Upper lobe of left lung (tissue), 6 donors: Measurements from ENCODE around the gene CIITA. TPM values are rescaled to one million over a fixed set of nuclear protein-coding genes. Genes with fewer than 3 reads are reported as not detected.
A peak's percentile ranks its signal among the peaks of the same experiment; 100 is the strongest.
"Not testable (repeated sequence)": the region's sequence is repeated elsewhere in the genome, so short reads cannot be mapped to it uniquely, and the experiment has no call there.

Experiments
- ATAC-seq, 2 donors: fragments of 200-7000 bp; cut with Tn5 transposase; one replicate each; pipeline ENCODE4 v1.9.1; 2022; ENCODE audit warnings: mild to moderate bottlenecking in 2 of 2, moderate library complexity in 2 of 2; ENCODE audit not compliant: low FRiP score in 2 of 2
- DNase-seq, 2 donors: peaks; one replicate each; pipeline ENCODE4 v3.0.0-alpha.2; 2019 to 2020
- H3K27ac ChIP-seq, 4 donors: fragments of 200-600 bp; sonication (generic); one replicate each; pipeline ENCODE4 v1.5.1; 2016 to 2019
- H3K27me3 ChIP-seq, 4 donors: fragments of 200-600 bp; sonication (generic); one replicate each; pipeline ENCODE4 v1.5.1; 2017 to 2019
- H3K36me3 ChIP-seq, 4 donors: fragments of 200-600 bp; sonication (generic); one replicate each; pipeline ENCODE4 v1.5.1; 2016 to 2019
- H3K4me1 ChIP-seq, 4 donors: fragments of 200-600 bp; sonication (generic); one replicate each; pipeline ENCODE4 v1.5.1; 2018 to 2019
- H3K4me3 ChIP-seq, 4 donors: fragments of 200-600 bp; sonication (generic); one replicate each; pipeline ENCODE4 v1.5.1; 2017 to 2019; ENCODE audit warnings: mild to moderate bottlenecking in 2 of 4, moderate library complexity in 1 of 4
- H3K9me3 ChIP-seq, 4 donors: fragments of 200-600 bp; sonication (generic); one replicate each; pipeline ENCODE4 v1.5.1; 2018 to 2019
- EP300 ChIP-seq, 4 donors: sonication (generic); formaldehyde crosslinking; IDR thresholded peaks; one replicate each; pipeline ENCODE4 v1.5.1; 2017; ENCODE audit warnings: antibody characterized with exemption in 4 of 4, control low read depth in 2 of 4
- POLR2A ChIP-seq, 4 donors: fragments of 450-650 bp; IDR thresholded peaks; one replicate each; pipeline ENCODE4 v1.5.1; 2016 to 2017; ENCODE audit warnings: antibody characterized with exemption in 4 of 4, mild to moderate bottlenecking in 2 of 4
- POLR2AphosphoS5 ChIP-seq, 2 donors: sonication (generic); formaldehyde crosslinking; IDR thresholded peaks; one replicate each; pipeline ENCODE4 v1.5.1; 2017; ENCODE audit warnings: antibody characterized with exemption in 2 of 2
- WGBS, 2 donors: methylation state at CpG; one replicate each; pipeline ENCODE4 v1.1.5; 2017 to 2018; 5-methylcytosine and 5-hydroxymethylcytosine counted together
- total RNA-seq, 6 donors: library from RNA; depleted of rRNA in 4 of 6; stranded (reverse); fragments of >200 nt in 4 of 6; gene quantifications; one replicate each; pipeline versions ENCODE4 v1.1.0 to v1.2.1, GENCODE V29; 2016 to 2021
- TF ChIP-seq, protein P1 (sequence below), 6 experiments: fragments of 450-650 bp in 4 of 6; fragments of 200-600 bp in 2 of 6; sonication (generic) in 2 of 6; IDR thresholded peaks; one replicate each; pipeline ENCODE4 v1.5.1; 2016 to 2019; ENCODE audit warnings: antibody characterized with exemption in 6 of 6
- donor health status: DM: no; HTN: no; CAD: no; lungs with moderate emphysema.
- donor health status: DM: no; HTN: yes; CAD: no; lungs with severe emphysema.

Gene CIITA
- total RNA-seq, 6 donors from 2014 or later: 27.2 to 145 (median 83.2) TPM

DNA sequence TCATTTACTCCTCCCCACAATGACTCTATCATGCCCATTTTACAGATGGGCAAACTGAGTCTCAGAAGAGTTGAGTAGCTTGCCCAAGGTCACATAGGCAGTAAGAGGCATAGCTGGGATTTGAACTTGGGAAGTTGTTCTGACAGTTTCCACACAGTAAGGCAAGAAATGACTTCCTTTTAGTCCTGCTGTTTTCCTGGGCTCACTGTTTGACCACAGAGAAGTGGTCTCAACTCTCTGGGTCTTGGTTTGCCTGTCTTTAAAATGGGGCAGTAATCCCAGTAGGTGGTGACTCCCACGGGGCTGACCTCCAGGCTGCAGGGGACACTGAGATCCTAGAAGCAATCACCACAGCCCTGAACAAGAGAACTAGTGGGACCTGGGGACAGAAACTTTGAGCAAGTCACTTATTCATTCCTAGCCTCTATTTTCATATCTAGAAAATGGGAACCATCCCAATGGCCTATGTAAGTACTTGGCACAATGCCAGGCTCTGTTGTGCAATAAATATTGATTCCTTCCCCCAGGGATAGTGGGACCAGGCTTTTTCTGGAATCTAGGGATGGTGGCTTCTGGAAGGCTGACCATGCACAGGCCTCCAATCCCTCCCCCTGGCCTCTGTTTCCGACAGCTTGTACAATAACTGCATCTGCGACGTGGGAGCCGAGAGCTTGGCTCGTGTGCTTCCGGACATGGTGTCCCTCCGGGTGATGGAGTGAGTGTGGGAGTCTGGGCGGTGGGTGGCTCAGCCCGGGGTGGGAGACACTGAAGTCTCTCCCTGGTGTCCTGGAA lies 44.7 kb downstream of the CIITA start:
- TF ChIP-seq EP300 (IDR thresholded peaks at IDR 0.05): peak in 1 of 4 donors; percentile 19
- peak; percentile 12 to 46 for TF ChIP-seq POLR2AphosphoS5 (IDR thresholded peaks at IDR 0.05)
- TF ChIP-seq, protein P1, sequence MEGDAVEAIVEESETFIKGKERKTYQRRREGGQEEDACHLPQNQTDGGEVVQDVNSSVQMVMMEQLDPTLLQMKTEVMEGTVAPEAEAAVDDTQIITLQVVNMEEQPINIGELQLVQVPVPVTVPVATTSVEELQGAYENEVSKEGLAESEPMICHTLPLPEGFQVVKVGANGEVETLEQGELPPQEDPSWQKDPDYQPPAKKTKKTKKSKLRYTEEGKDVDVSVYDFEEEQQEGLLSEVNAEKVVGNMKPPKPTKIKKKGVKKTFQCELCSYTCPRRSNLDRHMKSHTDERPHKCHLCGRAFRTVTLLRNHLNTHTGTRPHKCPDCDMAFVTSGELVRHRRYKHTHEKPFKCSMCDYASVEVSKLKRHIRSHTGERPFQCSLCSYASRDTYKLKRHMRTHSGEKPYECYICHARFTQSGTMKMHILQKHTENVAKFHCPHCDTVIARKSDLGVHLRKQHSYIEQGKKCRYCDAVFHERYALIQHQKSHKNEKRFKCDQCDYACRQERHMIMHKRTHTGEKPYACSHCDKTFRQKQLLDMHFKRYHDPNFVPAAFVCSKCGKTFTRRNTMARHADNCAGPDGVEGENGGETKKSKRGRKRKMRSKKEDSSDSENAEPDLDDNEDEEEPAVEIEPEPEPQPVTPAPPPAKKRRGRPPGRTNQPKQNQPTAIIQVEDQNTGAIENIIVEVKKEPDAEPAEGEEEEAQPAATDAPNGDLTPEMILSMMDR (IDR thresholded peaks at IDR 0.05): no peak
- ATAC-seq (peak in 1 of 2 donors; percentile 1), DNase-seq (no peak)
- peaks cover 0 to 65% (median 40%) of the 10 kb centered on the region in 4 donors for H3K36me3 ChIP-seq
- WGBS, 2 donors: 66 to 96% methylated on average over 4 to 10 of the region's 10 CpGs
- no peaks in the 10 kb centered on the region for H3K9me3 ChIP-seq
- no peaks in the 10 kb centered on the region for H3K27me3 ChIP-seq
- peak overlapping the region; percentile 41 to 71 (median 56) for H3K27ac ChIP-seq
- no peak overlapping the region for H3K4me3 ChIP-seq
- peaks cover 23 to 32% (median 29%) of the 10 kb centered on the region in 4 donors for H3K4me1 ChIP-seq

DNA sequence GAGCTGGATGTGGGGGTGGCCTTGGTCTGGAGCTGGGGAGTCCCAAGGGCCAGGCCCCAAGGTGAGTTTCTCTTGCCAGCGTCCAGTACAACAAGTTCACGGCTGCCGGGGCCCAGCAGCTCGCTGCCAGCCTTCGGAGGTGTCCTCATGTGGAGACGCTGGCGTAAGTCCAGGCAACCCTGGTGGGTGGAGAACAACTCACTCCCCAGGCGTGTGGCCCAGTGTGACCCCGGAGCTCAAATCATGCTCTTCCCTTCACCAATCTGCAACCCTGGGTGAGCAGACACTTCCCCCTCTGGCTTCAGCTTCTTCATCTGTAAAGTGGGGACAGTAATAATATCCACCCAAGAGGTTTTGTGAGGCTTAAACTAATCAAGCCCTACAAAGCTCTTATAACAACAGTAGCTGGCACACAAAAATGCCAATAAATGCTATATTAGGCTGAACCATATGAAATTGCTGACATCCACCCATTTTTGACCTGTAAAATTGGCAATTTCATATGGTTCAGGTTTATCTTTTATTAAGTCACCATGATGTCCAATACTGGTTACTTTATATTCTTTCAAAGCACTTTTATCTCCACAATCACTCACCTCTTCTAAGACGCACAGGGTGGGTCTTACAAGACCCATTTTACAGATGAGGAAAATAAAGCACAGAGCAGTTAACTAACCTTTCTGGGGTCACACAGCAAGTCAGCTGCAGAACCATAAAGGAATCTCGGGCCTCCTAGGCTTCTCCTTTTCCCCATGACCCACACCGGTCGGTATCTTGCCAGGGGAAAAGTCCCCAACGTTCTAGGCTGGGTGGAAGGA lies 45.5 kb downstream of the CIITA start:
- no peak overlapping the region for H3K4me3 ChIP-seq
- TF ChIP-seq, protein P1 (IDR thresholded peaks at IDR 0.05): no peak
- peaks cover 23 to 32% (median 29%) of the 10 kb centered on the region in 4 donors for H3K4me1 ChIP-seq

GRCh38 chr16:10923146-10923649 lies 46.2 kb downstream of the CIITA start:
- Histone ChIP-seq H3K4me1 (peaks cover 23 to 37% (median 25%) of the 10 kb centered on the region in 4 donors), H3K9me3 (no peaks in the 10 kb centered on the region), H3K36me3 (peaks cover 0 to 77% (median 44%) of the 10 kb centered on the region in 4 donors), H3K4me3 (no peak overlapping the region), H3K27me3 (no peaks in the 10 kb centered on the region), H3K27ac (peak overlapping the region in 2 of 4 donors; percentile 25 to 30)
- TF ChIP-seq EP300 (IDR thresholded peaks at IDR 0.05) (no peak), POLR2AphosphoS5 (IDR thresholded peaks at IDR 0.05) (no peak), POLR2A (IDR thresholded peaks at IDR 0.05) (no peak)
- TF ChIP-seq, protein P1 (IDR thresholded peaks at IDR 0.05): no peak
- DNase-seq (no peak), ATAC-seq (no peak)
- 87 to 88% methylated on average over 10 of the region's 10 CpGs for WGBS, 2 donors

More for the DNA sequence above, 45.5 kb downstream of the CIITA start:
- ATAC-seq (peak; percentile 3 to 38), DNase-seq (peak; percentile 75 to 83)
- Histone ChIP-seq H3K36me3 (peaks cover 0 to 71% (median 40%) of the 10 kb centered on the region in 4 donors), H3K27ac (peak overlapping the region; percentile 41 to 71 (median 56)), H3K27me3 (no peaks in the 10 kb centered on the region), H3K9me3 (no peaks in the 10 kb centered on the region)
- WGBS, 2 donors: 52 to 89% methylated on average over 5 to 13 of the region's 14 CpGs

GRCh38 chr16:10923650-10924214 lies 46.7 kb downstream of the CIITA start:
- TF ChIP-seq EP300 (IDR thresholded peaks at IDR 0.05) (no peak), POLR2AphosphoS5 (IDR thresholded peaks at IDR 0.05) (no peak), POLR2A (IDR thresholded peaks at IDR 0.05) (no peak)
- TF ChIP-seq, protein P1 (IDR thresholded peaks at IDR 0.05): no peak
- Histone ChIP-seq H3K36me3 (peaks cover 0 to 82% (median 46%) of the 10 kb centered on the region in 4 donors), H3K9me3 (no peaks in the 10 kb centered on the region), H3K4me3 (no peak overlapping the region), H3K27me3 (no peaks in the 10 kb centered on the region), H3K27ac (peak overlapping the region in 3 of 4 donors; percentile 19 to 30 (median 25)), H3K4me1 (peaks cover 18 to 32% (median 20%) of the 10 kb centered on the region in 4 donors)
- ATAC-seq: no peak
- DNase-seq: peak in 1 of 2 donors; percentile 77
- 78 to 85% methylated on average over 7 to 11 of the region's 14 CpGs for WGBS, 2 donors

- H3K9me3 ChIP-seq, DNase-seq, H3K27ac ChIP-seq, H3K4me3 ChIP-seq, ATAC-seq, H3K27me3 ChIP-seq: not testable (repeated sequence)
- Histone ChIP-seq H3K4me1 (peaks cover 27 to 42% (median 33%) of the 10 kb centered on the region in 4 donors), H3K36me3 (peaks cover 0 to 83% (median 46%) of the 10 kb centered on the region in 4 donors)
- 100% methylated on average over 3 of the region's 3 CpGs for WGBS, 2 donors
Measured at GRCh38 chr16:10925285-10925684, 48.3 kb downstream of the CIITA start.
